IMR-90 (cell line): ENCODE measurements around the gene ARMC6. TPM values are rescaled to one million over a fixed set of nuclear protein-coding genes. Genes with fewer than 3 reads are reported as not detected.

ENCODE experiments used
- ATAC-seq: fragments of 200-7000 bp; cut with Tn5 transposase; 2 replicates; pipeline ENCODE4 v1.9.1; 2020; ENCODE audit warnings: low read depth, mild to moderate bottlenecking, moderate library complexity
- BruUV-seq: library from RNA; stranded (reverse); fragments of 400-500 nt; replicated peaks from 2 replicates; lab custom pipeline; 2021; lab: Mats Ljungman, UMichigan
- CTCF ChIA-PET: fragments of 300-600 bp; formaldehyde crosslinking; extraction: SDS; loops from one replicate; lab custom pipeline; 2021; ENCODE audit warnings: antibody characterized with exemption; lab: Yijun Ruan, JAX
- POLR2A ChIA-PET: fragments of 300-600 bp; sonication (Branson Sonifier 250); formaldehyde crosslinking; loops from one replicate; lab custom pipeline; 2022; ENCODE audit warnings: antibody characterized with exemption; ENCODE audit not compliant: unreplicated experiment; lab: Charles Lee
- DNase-seq: peaks from one replicate; pipeline ENCODE4 v3.0.0; 2013
- H2AFZ ChIP-seq: replicated peaks from 2 replicates; pipeline ENCODE3; 2013; ENCODE audit warnings: low read length, mild to moderate bottlenecking; ENCODE audit not compliant: poor library complexity
- H2AK5ac ChIP-seq: 2 replicates; pipeline ENCODE4 v1.6.1; 2013; ENCODE audit warnings: low read depth, low read length, inconsistent platforms
- H2AK9ac ChIP-seq: replicated peaks from 2 replicates; pipeline ENCODE3; 2013; ENCODE audit warnings: mild to moderate bottlenecking, low read depth, low read length, moderate library complexity; ENCODE audit not compliant: poor library complexity
- H2BK120ac ChIP-seq: 2 replicates; pipeline ENCODE4 v1.6.1; 2013; ENCODE audit warnings: low read depth, low read length, inconsistent platforms
- H2BK15ac ChIP-seq: 3 replicates; pipeline ENCODE4 v1.6.1; 2013; ENCODE audit warnings: low read depth, low read length, inconsistent platforms
- H2BK20ac ChIP-seq: 2 replicates; pipeline ENCODE4 v1.6.1; 2013; ENCODE audit warnings: low read depth, mild to moderate bottlenecking, inconsistent platforms, low read length, moderate library complexity
- H2BK5ac ChIP-seq: 2 replicates; pipeline ENCODE4 v1.6.1; 2013; ENCODE audit warnings: mild to moderate bottlenecking, low read depth, low read length, inconsistent platforms; ENCODE audit not compliant: poor library complexity, severe bottlenecking
- H3K14ac ChIP-seq: replicated peaks from 2 replicates; pipeline ENCODE4 v1.6.1; 2013; ENCODE audit warnings: low read depth, low read length, inconsistent platforms
- H3K18ac ChIP-seq: 2 replicates; pipeline ENCODE4 v1.6.1; 2013; ENCODE audit warnings: low read depth, low read length, control low read depth
- H3K23ac ChIP-seq: 2 replicates; pipeline ENCODE4 v1.6.1; 2013; ENCODE audit warnings: low read depth, low read length, inconsistent platforms
- H3K27ac ChIP-seq: 2 replicates; pipeline ENCODE4 v1.5.1; 2013; ENCODE audit warnings: mild to moderate bottlenecking, control low read depth, low read length; ENCODE audit not compliant: insufficient read depth
- H3K27me3 ChIP-seq: 2 replicates; pipeline ENCODE4 v1.6.1; 2013; ENCODE audit warnings: low read length; ENCODE audit not compliant: control insufficient read depth, insufficient read depth
- H3K36me3 ChIP-seq: 2 replicates; pipeline ENCODE4 v1.6.1; 2013; ENCODE audit warnings: low read length, mixed read lengths; ENCODE audit not compliant: control insufficient read depth, insufficient read depth
- H3K4ac ChIP-seq: 2 replicates; pipeline ENCODE4 v1.6.1; 2013; ENCODE audit warnings: low read depth, low read length, inconsistent platforms
- H3K4me1 ChIP-seq: 2 replicates; pipeline ENCODE4 v1.6.1; 2013; ENCODE audit warnings: low read length, mixed read lengths; ENCODE audit not compliant: control insufficient read depth, insufficient read depth
- H3K4me2 ChIP-seq: 2 replicates; pipeline ENCODE4 v1.6.1; 2013; ENCODE audit warnings: low read depth, mild to moderate bottlenecking, control low read depth, low read length, moderate library complexity
- H3K4me3 ChIP-seq: 2 replicates; pipeline ENCODE4 v1.5.1; 2013; ENCODE audit warnings: low read depth, mild to moderate bottlenecking, control low read depth, low read length, moderate library complexity; ENCODE audit not compliant: insufficient read depth
- H3K56ac ChIP-seq: 2 replicates; pipeline ENCODE4 v1.6.1; 2013; ENCODE audit warnings: low read length, inconsistent platforms; ENCODE audit not compliant: insufficient read depth; ENCODE audit errors: extremely low read depth
- H3K79me1 ChIP-seq, 2 experiments: 2 replicates each; pipeline ENCODE4 v1.6.1; 2013; ENCODE audit warnings: low read length in 2 of 2, inconsistent platforms in 1 of 2, low read depth in 1 of 2
- H3K9ac ChIP-seq: 2 replicates; pipeline ENCODE4 v1.6.1; 2013; ENCODE audit warnings: low read depth, low read length, control low read depth
- H3K9me1 ChIP-seq: 2 replicates; pipeline ENCODE4 v1.6.1; 2013; ENCODE audit warnings: low read length, inconsistent platforms; ENCODE audit not compliant: insufficient read depth
- H3K9me3 ChIP-seq: 2 replicates; pipeline ENCODE4 v1.6.1; 2013; ENCODE audit warnings: low read length; ENCODE audit not compliant: control insufficient read depth, insufficient read depth
- H4K20me1 ChIP-seq: 2 replicates; pipeline ENCODE4 v1.6.1; 2013; ENCODE audit warnings: low read length, inconsistent platforms; ENCODE audit not compliant: insufficient read depth
- H4K5ac ChIP-seq: 2 replicates; pipeline ENCODE4 v1.6.1; 2013; ENCODE audit warnings: mild to moderate bottlenecking, low read depth, low read length, control low read depth
- H4K8ac ChIP-seq, 2 experiments: 2 replicates each; pipeline ENCODE4 v1.6.1; 2013; ENCODE audit warnings: low read depth in 2 of 2, low read length in 2 of 2, control low read depth in 1 of 2, inconsistent platforms in 1 of 2
- H4K91ac ChIP-seq: 2 replicates; pipeline ENCODE4 v1.6.1; 2013; ENCODE audit warnings: low read depth, low read length, inconsistent platforms; ENCODE audit not compliant: insufficient read depth
- BHLHE40 ChIP-seq: fragments of 150-350 bp; IDR thresholded peaks from 2 replicates; pipeline ENCODE4 v1.6.1; 2016; ENCODE audit warnings: mild to moderate bottlenecking, low read depth, low read length
- CEBPB ChIP-seq: IDR thresholded peaks from 2 replicates; pipeline ENCODE4 v1.6.1; 2012; ENCODE audit warnings: low read depth, low read length, improper control_type of control experiment
- FOS ChIP-seq: fragments of 150-350 bp; IDR thresholded peaks from 2 replicates; pipeline ENCODE4 v1.6.1; 2016; ENCODE audit warnings: low read depth, low read length
- MAFK ChIP-seq: IDR thresholded peaks from 2 replicates; pipeline ENCODE4 v1.6.1; 2012; ENCODE audit warnings: low read depth, low read length, improper control_type of control experiment
- NFE2L2 ChIP-seq: fragments of 150-350 bp; IDR thresholded peaks from 2 replicates; pipeline ENCODE4 v1.6.1; 2016; ENCODE audit warnings: low read depth, mild to moderate bottlenecking, low read length
- POLR2A ChIP-seq: IDR thresholded peaks from 2 replicates; pipeline ENCODE4 v1.6.1; 2012; ENCODE audit warnings: mild to moderate bottlenecking, low read depth, low read length
- RAD21 ChIP-seq: IDR thresholded peaks from 2 replicates; pipeline ENCODE4 v1.6.1; 2012; ENCODE audit warnings: low read length, improper control_type of control experiment
- RFX5 ChIP-seq: IDR thresholded peaks from 2 replicates; pipeline ENCODE4 v1.8.0; 2012; ENCODE audit warnings: low read depth, mild to moderate bottlenecking, low read length, moderate library complexity
- WGBS, 2 experiments: methylation state at CpG; one replicate each; pipeline versions ENCODE4 v1.1.5 to v1.1.7; 2013; ENCODE audit warnings: missing lambda C conversion rate in 2 of 2; ENCODE audit not compliant: insufficient read length in 1 of 2; ENCODE audit errors: extremely low coverage in 2 of 2; 5-methylcytosine and 5-hydroxymethylcytosine counted together
- dilution Hi-C: fragments of 300-500 bp; cut with HindIII; formaldehyde crosslinking; loops from one replicate; pipeline ENCODE4 v1.14.3; 2018; ENCODE audit warnings: low sequenced_read_pairs; ENCODE audit not compliant: unreplicated experiment
- in situ Hi-C: fragments of 300-500 bp; cut with MboI; formaldehyde crosslinking; loops from 3 replicates; pipeline ENCODE4 v1.14.3; 2019; ENCODE audit warnings: low sequenced_read_pairs, inconsistent platforms, mixed read lengths
- intact Hi-C: fragments of 100-400 bp; cut with micrococcal nuclease; formaldehyde crosslinking; loops from 2 replicates; pipeline ENCODE4 v1.10.0; 2022
- polyA plus RNA-seq, 3 experiments: library from polyadenylated mRNA; depleted of rRNA; stranded (reverse); fragments of >200 nt; gene quantifications; 2 replicates each; pipeline ENCODE4 v1.2.3, GENCODE V29; 2012; ENCODE audit warnings: low replicate concordance in 1 of 3
- total RNA-seq: library from RNA; depleted of rRNA; stranded (reverse); fragments of >200 nt; gene quantifications from 2 replicates; pipeline ENCODE4 v1.2.3, GENCODE V29; 2012
- TF ChIP-seq, protein P1 (sequence below): fragments of 150-350 bp; IDR thresholded peaks from 2 replicates; pipeline ENCODE4 v1.6.1; 2017; ENCODE audit warnings: mild to moderate bottlenecking, antibody characterized with exemption, low read length, low read depth
- TF ChIP-seq, protein P2 (sequence below): conservative IDR thresholded peaks from 2 replicates; pipeline ENCODE4 v1.5.1; 2012; ENCODE audit warnings: mild to moderate bottlenecking, low read depth, low read length, improper control_type of control experiment

Gene ARMC6
- total and polyA plus RNA-seq, 2 of the 4 experiments (the other 2 are of a cell fraction): 41.5 to 52.7 TPM

DNA sequence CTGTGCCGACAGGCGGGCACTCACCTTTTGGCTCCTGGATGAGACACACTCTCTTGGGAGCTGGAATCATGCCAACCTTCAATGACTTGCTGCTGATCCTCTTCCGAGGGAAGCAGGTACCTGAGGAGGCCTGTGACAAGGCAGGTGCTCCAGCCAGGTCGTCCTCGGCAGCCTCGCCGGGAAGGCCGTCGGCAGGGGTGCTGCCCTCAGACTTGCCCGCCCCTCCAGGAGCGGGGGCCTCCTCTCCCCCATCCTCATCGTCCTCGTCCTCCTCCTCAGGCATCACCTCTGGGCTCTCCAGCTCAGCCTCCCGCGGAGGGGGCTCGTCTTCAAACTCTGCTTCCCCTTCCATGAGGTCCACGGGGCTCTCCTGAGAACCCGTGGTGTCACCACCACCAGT is 29.3 kb upstream of the ARMC6 start:
- POLR2A ChIA-PET: no interaction called here
- Histone ChIP-seq H2AK5ac (no peak overlapping the region), H3K9me1 (no peaks in the 10 kb centered on the region), H4K91ac (no peak overlapping the region), H4K20me1 (peaks cover 25% of the 10 kb centered on the region), H3K23ac (no peak overlapping the region), H3K14ac (no peak overlapping the region), H4K5ac (no peak overlapping the region), H2BK15ac (no peak overlapping the region), H3K18ac (no peak overlapping the region), H3K56ac (no peak overlapping the region), H2BK120ac (no peak overlapping the region), H3K4me1 (peaks cover 3% of the 10 kb centered on the region), H3K79me1 (peaks cover 18 to 50% of the 10 kb centered on the region in 2 experiments), H3K9ac (no peak overlapping the region), H3K27me3 (no peaks in the 10 kb centered on the region), H2BK5ac (no peak overlapping the region), H3K27ac (no peak overlapping the region), H4K8ac (no peak overlapping the region), H3K36me3 (peaks cover 65% of the 10 kb centered on the region), H3K4me3 (no peak overlapping the region), H2AK9ac (no peak overlapping the region), H3K4ac (no peak overlapping the region), H2AFZ (no peak overlapping the region), H3K4me2 (no peak overlapping the region), H3K9me3 (no peaks in the 10 kb centered on the region), H2BK20ac (no peak overlapping the region)
- ATAC-seq: no peak
- in situ Hi-C loops (no loop called here), dilution Hi-C loops (no loop called here), intact Hi-C loops (no loop called here)
- no TSS peak for BruUV-seq
- TF ChIP-seq MAFK (no peak), RAD21 (no peak), NFE2L2 (no peak), POLR2A (no peak), BHLHE40 (no peak), CEBPB (no peak), FOS (no peak), RFX5 (no peak)
- TF ChIP-seq, protein P1, sequence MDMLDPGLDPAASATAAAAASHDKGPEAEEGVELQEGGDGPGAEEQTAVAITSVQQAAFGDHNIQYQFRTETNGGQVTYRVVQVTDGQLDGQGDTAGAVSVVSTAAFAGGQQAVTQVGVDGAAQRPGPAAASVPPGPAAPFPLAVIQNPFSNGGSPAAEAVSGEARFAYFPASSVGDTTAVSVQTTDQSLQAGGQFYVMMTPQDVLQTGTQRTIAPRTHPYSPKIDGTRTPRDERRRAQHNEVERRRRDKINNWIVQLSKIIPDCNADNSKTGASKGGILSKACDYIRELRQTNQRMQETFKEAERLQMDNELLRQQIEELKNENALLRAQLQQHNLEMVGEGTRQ: no peak
- TF ChIP-seq, protein P2, sequence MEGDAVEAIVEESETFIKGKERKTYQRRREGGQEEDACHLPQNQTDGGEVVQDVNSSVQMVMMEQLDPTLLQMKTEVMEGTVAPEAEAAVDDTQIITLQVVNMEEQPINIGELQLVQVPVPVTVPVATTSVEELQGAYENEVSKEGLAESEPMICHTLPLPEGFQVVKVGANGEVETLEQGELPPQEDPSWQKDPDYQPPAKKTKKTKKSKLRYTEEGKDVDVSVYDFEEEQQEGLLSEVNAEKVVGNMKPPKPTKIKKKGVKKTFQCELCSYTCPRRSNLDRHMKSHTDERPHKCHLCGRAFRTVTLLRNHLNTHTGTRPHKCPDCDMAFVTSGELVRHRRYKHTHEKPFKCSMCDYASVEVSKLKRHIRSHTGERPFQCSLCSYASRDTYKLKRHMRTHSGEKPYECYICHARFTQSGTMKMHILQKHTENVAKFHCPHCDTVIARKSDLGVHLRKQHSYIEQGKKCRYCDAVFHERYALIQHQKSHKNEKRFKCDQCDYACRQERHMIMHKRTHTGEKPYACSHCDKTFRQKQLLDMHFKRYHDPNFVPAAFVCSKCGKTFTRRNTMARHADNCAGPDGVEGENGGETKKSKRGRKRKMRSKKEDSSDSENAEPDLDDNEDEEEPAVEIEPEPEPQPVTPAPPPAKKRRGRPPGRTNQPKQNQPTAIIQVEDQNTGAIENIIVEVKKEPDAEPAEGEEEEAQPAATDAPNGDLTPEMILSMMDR: no peak
- 96% methylated on average over 15 of the region's 18 CpGs; no CpG with 5 or more reads in 1 of the 2 experiments for WGBS, 2 experiments
- no peak for DNase-seq
- CTCF ChIA-PET: no interaction called here
